ENCODE measurements around the gene AGBL4.

- TF ChIP-seq CTCF (IDR thresholded peaks at IDR 0.05) (no peak), ZFX (IDR thresholded peaks at IDR 0.05; ENCODE audit: borderline replicate concordance) (no peak)
These were observed 1346.9 kb downstream of the AGBL4 start for GRCh38 chr1:48676822-48677221.

Data from 22Rv1 (cell line).